SIG-M5 treated with dmso at 0.1 percent for 504 hours (cell line): Measurements from ENCODE around the gene NUDCD2.
A peak's percentile ranks its signal among the peaks of the same experiment; 100 is the strongest.

Source experiments
- DNase-seq: peaks from one replicate; lab custom pipeline; 2025; ENCODE audit not compliant: unreplicated experiment; lab: John Stamatoyannopoulos, UW

Gene NUDCD2, protein sequence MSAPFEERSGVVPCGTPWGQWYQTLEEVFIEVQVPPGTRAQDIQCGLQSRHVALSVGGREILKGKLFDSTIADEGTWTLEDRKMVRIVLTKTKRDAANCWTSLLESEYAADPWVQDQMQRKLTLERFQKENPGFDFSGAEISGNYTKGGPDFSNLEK

DNA sequence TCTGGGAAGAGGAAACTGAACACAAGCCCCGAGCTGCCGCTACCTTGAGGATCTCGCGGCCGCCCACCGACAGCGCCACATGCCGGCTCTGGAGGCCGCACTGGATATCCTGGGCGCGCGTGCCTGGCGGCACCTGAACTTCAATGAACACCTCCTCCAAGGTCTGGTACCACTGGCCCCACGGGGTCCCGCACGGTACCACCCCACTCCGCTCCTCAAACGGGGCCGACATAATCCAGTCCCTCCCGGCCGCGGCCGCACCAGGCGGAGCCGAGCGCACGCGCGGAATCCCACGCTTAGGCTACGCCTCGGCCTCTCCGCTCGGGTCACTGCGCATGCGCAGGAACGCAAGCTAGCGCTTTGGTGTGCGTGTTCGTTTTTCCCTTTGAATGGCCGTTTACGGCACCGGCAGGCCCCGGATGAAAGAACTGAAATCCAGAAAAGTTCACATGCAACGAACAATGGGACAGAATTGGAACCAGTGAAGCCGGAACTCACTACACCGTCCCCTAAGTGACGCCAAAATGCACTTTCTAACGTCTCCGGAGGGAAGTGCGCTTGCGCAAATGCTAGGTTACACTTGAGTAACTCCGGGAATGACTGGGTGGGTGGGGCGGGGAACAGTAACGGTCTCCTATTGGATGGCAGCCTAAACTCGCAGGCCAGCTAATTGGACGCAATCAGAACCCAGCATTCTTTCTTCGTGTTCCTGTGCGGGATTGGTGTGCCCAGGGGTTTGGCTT lies at the start of gene NUDCD2:
Gene NUDCD2, minus strand, starts transcription at position 284 of the 743 bp plus-strand sequence. Its CDS starts 52 bp downstream, at position 232.
- DNase-seq = peak; percentile 99

DNA sequence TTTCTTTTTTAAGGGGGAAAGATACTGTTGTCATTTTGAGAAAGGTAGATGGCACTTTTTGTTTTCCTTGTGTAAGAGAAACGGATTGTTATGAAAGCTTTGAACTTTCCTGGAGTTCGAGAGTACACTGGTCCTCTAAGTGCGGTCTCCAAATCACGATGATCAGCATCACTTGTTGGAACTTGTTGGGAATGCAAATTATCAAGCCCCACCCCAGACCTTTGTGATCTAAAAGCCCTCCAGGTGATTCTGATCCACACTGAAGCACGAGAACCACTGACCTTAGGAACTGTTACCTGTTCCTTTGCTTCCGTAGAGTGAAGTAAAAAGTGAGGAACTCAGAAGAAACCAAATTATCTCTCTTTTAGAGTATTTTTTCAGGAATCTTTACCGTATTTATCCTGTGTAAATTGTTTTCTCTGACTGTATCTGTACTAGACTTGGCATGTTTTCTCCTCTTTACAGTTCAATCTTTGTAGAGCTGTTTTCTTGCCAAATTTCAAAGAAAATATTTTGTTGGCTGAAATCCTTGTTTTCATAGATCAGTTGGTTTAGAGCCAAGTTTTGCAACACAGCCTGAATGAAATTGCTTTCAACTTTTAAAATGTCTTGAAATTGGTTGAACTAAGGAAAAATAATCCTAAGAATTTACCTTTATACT lies 49.5 kb upstream of the NUDCD2 start:
- DNase-seq = no peak

DNA sequence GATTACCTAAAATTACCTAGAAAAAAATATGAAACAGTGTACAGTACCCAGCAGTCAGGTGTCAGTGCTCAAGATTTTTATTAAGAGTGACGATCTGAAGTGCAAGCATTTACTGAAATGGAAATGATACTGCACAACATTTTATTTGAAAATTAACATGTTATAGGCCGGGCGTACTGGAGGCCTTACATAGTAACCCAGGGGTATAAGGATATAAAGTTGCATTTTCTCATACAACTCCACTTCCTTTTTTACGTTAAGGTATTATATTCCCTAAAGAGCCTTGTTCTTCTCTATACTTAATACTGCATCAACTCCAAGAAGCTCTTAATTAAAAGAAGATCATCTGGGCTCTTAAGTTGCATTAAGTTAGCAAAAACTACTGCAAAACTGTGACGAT lies 48.9 kb upstream of the NUDCD2 start:
- DNase-seq = no peak

DNA sequence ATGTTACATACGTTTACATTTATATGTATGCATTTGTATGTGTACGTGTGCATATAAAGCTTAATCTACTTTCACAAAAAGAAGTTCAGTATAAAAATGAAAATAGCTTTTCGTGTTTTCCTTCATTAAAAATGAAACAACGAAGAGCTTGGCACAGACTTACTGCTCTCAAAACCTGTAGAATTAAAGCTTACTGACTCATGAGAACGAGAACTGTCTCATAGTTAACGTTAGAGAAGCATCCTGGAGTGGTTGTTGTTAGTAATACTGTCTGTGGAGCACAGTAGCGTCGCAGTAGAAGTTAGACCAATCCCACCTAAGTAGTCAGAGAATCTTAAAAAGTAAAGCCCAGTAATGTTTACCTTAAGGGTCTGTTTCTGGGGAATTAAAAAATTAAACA lies 46.8 kb upstream of the NUDCD2 start:
- DNase-seq = peak; percentile 22

DNA sequence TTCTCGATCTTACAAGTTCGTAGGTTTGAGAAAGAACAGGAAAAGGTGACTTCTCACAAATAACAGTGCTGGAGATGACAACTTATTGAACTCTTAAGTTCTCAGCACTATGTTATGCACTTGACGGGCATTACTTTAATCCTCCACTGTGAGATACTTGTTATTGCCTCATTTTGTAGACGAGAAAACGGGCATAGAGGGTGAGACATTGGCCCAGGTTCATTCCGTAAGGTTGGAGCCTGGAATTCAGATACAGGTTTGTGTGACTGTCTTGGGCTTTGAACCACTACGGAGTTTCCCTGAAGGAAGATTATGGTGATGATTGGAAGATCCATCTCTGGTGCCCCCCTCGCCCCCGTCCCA lies 46.2 kb upstream of the NUDCD2 start:
- DNase-seq = no peak

DNA sequence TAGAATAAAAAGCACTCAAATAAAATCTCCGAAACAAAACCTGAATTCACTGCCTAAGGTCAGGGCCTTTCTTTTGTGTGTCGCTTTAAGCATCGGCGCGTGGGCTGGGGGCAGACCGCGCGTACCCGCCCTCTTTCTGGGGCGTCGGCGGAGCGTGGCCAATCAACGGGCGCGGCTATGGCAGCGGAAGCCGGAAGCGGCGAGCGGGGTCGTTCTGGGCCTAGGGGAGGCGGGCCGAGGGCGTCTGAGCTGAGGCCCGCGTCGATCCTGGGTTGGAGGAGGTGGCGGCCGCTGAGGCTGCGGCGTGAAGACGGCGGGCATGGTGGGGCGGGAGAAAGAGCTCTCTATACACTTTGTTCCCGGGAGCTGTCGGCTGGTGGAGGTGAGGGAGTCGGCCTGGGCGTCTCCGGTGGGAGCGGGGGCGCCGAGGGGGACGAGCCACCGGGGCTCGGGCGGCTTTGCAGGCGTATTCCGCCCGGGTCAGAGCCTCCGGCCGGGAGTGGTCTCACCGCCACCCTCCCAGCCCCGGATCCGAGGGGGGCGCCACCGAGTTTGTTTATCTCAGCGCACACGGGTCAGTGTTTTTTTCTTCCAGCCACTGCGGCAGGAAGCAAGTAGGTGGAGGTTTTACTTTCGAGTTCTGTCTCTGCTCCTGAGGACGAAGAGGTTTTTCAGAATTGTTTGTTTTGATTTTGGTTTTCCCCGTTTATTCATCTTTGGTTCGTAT lies 45.6 kb upstream of the NUDCD2 start, which contains the start of gene MAT2B:
Gene MAT2B, plus strand, starts transcription at position 252 of the 727 bp plus-strand sequence. Its CDS starts 68 bp downstream, at position 320.
- DNase-seq = peak; percentile 96

DNA sequence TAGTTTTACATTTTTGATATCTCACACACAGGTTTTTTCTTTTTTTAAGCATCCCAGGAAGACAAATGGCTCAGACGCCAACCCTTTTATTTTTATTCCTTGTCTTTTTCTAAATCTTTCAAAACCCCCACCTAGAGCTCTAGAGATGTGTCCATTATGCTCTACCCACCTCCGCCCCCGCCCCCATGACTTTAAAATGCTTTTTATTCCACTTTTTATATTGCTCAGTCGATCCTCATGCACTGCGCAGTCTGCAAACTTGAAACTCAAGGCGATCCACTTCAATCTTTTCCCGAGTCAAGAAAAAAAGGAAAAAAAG lies 45.1 kb upstream of the NUDCD2 start:
- DNase-seq = peak; percentile 58

DNA sequence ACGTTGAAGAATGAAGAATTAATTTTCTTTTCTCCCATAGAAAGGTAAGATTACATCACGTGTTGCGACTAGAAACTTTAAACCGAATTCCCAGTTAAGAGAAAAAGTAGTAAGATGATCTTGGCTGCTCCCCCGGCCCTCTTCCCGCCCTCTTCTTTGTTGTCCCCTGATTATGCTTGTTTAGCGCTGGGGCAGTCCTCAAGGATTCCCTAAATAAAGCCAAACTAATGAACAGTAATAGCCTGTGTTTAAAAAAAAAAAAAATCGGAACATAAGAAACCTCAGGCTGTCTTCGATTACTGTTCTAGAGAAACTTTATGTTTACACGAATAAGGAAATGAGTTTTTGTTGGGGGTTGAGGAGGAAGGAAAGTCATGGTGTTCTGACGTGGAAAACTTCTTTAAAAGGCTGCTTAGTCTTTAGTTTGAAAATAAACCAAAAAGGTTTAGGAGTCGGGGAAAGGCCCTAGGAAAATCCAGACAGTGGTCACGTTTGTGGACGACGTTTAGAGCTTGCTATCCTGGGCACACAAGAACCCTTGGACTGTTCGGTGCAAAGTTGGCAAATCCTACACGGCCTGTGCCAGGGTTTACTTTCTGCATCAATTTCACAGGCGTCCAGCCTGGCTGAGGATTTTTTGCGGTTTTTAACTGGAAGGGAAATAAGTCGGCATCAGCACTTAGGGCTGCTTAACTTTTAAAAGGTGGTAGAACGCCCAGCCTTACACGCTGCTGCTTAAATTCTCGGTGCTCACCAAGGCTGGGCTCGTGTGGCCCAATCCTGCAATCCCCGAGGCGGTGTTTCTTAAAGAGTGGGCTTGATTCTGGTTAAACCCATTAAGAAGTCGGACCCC lies 44.4 kb upstream of the NUDCD2 start:
- DNase-seq = peak; percentile 69

DNA sequence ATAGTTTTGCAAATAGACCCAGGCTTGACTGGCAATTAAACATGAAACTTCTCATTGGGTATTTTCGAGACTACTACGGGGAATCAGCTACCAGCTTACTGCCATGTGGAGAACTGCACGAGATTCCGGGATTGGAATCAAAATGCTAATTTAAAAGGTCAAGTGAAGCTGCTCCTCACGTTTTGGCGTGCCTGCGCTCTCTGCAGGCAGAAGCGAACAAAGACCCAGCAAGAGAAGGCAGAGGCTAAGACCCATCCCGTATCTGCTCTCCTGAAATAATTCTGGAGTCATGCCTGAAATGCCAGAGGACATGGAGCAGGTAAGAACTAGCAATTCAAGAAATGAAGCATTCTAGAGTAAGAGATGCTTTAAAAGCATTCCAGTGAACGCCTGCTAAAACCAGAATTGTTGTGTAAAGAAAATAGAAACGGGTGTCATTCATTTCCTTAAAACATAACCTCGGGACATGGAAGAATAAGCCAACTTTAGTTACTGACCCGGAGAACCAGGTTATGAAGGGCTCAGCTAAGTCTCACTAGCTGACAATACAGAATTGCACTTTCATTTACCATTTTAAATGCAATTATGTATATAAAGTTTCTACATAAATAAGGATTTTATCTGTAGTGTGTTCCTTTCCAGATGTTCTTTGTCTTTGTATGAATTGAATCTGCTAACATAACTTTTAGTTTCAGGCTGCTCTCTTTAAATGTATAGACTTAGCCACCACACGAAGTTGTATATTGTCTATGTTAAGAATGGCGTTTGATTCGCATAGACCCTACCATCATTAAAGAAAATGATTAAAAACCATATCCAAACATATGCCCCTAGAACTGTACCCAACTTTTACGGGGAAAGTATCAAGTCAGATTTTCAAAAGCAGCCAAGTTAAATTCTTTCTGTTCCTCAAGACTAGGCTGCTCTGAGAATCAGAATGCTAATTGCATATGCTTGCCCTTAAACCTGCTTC lies 43.5 kb upstream of the NUDCD2 start:
- peak; percentile 83 for DNase-seq

DNA sequence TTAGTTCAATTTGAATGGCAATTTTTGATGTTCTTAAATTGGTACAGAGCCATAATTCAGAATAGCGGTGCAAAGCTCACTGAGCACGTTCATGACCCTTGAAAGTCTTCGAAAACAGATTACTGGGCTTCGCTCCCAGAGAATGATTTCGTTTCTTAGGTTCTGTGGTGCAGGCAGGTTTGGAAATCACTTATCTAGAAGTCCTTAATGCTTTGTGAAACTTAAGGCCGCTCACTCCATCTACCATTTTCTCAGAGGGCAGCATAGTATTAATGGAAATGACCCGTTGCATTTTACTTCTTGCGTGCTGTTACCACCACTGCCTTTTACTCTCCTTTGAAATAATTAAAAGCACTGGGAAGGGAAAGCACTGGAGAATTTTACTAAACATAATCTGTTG lies 42.6 kb upstream of the NUDCD2 start:
- DNase-seq = no peak

DNA sequence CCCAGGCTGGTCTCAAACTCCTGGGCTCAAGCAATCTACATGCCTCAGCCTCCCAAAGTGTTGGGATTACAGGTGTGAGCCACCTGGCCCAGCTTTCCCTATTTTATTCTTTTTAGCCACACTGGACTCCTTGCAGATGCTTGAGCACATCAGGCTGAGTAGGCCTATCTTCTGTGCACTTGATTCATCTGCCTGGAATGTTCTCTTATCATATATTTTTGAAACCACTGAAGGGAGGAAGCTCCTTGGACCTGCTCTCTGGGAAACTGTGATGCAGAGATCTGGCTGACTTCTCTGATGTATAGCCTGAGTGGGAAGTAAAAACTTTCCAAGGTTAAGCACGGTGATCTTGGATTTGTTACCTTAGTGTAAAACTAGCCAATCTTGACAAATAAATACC lies 39.0 kb upstream of the NUDCD2 start:
- no peak for DNase-seq

DNA sequence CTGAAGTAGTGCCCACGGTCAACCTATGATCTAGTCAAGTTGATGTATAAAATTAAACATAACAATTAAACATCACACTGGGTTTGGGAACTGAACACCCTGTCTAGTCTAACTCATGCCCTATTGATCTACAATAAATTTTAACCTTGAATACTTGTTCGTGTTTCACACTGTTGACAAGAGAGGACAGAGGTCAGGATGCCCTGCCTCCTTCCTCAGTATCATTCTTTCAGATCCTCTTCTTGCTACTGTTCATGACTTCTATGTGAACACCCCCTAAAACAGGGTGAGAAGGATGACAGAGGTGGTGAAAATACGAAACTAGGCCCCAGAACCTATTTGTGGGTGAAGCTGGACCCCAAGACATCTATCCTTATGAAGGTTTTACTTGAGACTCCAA lies 37.4 kb upstream of the NUDCD2 start:
- DNase-seq = no peak

DNA sequence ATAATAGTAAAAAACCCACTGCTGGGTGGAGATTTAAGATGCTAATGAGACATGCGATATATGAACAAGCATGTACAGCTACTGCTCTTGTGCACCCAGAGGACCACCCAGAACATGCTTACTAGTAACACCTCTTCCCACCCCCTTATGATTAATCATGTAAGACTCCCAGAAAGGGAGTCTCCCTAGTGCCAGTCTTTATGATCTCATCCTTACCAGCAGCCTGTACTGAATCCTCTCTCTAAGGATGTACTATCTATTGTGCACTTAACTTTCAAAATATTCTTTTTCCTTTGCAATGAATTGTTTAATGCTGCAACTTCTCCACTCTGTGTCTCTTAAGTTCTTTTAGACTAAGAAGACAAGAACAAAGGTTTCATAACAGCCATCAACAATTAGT lies 36.4 kb upstream of the NUDCD2 start:
- no peak for DNase-seq

DNA sequence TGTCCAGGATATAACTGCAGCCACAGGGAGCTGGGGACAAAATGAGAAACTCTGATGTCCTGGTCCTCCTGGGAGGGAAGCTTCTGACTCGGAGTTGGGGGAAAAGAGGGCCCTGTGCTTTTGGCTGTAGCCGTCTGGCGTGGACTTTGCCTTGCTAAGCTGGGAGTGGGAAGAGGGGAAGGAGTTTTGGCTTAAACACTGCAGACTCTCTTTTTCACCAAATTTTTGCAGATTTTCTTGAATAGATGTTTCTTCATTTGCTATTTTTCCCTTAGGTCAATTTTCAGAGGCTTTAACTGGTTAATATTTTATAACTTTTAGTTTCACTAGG lies 29.8 kb upstream of the NUDCD2 start:
- DNase-seq = no peak

DNA sequence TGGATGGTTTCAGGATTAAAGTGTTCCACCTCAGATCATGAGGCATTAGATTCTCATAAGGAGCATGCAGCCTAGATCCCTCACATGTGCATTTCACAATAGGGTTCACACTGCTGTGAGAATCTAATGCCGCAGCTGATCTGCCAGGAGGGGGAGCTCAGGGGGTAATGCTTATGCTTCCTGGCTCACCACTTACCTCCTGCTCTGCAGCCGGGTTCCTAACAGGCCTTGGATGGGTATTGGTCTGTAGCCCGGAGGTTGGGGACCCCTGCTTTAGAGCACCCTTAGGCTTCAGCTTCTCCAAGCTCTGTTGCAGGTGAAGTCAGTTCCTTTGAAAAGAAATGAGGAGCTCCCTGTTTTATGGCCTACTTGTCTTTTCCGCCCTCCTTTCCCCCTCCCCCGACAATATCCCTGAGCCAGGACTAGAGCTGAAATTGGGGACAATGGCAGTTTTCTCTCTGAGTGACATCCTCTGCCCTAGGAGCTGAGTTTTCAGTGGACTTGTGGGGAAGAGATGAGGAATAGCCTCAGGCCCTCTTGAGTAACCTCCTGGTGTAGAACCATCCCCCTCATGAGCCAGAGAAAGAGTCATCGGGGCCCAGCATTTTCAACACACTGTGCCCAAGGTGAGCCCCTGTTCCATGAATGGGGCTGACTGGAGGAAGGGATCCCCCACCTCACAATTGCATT lies 29.3 kb upstream of the NUDCD2 start:
- peak; percentile 37 for DNase-seq

DNA sequence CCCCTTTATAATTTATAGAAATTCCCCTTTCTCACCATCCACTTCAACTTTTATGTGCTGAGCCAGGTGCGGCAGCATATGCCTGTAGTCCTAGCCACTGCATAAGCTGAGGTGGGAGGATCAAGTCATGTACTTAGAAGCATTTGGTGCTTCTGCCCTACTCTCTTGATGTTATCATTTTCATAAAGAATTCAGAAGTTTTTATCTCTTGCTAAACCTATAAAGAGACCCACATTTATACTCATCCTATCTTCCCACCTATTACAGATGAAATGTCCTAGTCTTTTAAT lies 19.0 kb upstream of the NUDCD2 start:
- DNase-seq = no peak

DNA sequence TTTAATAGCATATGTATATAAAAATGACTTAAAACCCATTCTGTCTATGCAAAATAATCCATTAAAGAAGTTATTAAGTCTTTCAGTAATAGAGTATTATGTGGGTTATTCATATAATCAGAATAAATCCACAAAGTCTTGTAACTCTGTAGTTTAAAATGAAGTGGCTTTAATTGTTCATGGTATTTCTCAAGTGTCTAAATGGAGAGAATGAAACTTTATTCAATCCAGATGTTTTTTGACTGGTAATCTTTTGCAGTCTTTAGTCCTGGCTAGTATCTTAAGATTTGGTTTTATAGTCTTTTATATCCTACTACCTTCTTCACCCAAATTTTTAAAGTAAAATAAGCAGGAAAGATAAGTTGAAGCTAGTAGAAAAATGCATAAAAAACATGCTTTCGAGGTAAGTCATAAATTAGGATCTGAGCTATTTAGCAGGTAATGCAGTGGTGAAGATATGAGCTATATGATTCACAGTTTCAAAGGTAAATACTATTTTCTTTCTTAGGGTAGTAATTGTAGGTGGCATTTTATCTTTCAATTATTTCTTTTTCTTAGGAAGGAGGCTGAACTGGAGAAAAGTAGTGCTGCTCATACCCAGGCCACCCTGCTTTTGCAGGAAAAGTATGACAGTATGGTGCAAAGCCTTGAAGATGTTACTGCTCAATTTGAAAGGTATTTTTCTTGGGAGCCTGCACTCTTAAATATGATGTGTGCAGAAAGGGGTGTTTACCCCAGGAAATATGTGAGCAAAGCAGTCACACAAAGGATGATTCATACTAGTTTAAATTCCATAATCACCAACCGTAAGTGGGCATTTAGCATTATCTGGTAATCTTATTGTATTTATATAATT lies 18.5 kb upstream of the NUDCD2 start:
- no peak for DNase-seq

DNA sequence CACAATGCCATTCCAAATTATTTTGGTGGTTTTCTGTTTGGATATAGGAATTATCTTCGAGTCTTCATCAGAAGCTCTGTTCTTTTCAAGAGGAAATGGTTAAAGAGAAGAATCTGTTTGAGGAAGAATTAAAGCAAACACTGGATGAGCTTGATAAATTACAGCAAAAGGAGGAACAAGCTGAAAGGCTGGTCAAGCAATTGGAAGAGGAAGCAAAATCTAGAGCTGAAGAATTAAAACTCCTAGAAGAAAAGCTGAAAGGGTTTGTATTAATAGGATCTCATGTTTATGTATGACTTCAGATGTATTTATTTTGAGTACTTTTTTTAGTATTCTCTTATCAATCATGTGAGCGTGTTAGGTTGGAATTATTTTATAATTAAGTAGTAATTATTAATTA lies 15.5 kb upstream of the NUDCD2 start:
- peak; percentile 9 for DNase-seq
